Activated CD4-positive, alpha-beta T cell treated with anti-CD3 and anti-CD28 coated beads for 36 hours (primary cell): ENCODE results near the gene AP2A1. TPM values are rescaled to one million over a fixed set of nuclear protein-coding genes. Genes with fewer than 3 reads are reported as not detected.

Experiments
- ATAC-seq: fragments of 200-7000 bp; cut with Tn5 transposase; one replicate; pipeline ENCODE4 v1.10.0; 2021; ENCODE audit warnings: mild to moderate bottlenecking, moderate library complexity
- CTCF ChIA-PET: fragments of 350-600 bp; sonication (Branson Sonifier 250); formaldehyde crosslinking; loops from one replicate; lab custom pipeline; 2021; ENCODE audit warnings: antibody characterized with exemption; lab: Charles Lee
- POLR2A ChIA-PET: fragments of 350-600 bp; sonication (Branson Sonifier 250); formaldehyde crosslinking; loops from one replicate; lab custom pipeline; 2021; ENCODE audit warnings: antibody characterized with exemption, inconsistent platforms; lab: Charles Lee
- DNase-seq: peaks from one replicate; pipeline ENCODE4 v3.0.0-alpha.2; 2020
- H3K27ac Mint-ChIP-seq: one replicate; pipeline ENCODE4 v1.8.0; 2021; ENCODE audit warnings: mixed read lengths
- H3K27me3 Mint-ChIP-seq: one replicate; pipeline ENCODE4 v1.8.0; 2021; ENCODE audit warnings: mixed read lengths
- H3K36me3 Mint-ChIP-seq: one replicate; pipeline ENCODE4 v1.8.0; 2021; ENCODE audit warnings: low read depth, mixed read lengths
- H3K4me1 Mint-ChIP-seq: one replicate; pipeline ENCODE4 v1.8.0; 2021; ENCODE audit warnings: mixed read lengths
- H3K4me3 Mint-ChIP-seq: one replicate; pipeline ENCODE4 v1.8.0; 2021; ENCODE audit warnings: mild to moderate bottlenecking, moderate library complexity, mixed read lengths
- H3K9me3 Mint-ChIP-seq: one replicate; pipeline ENCODE4 v1.8.0; 2021; ENCODE audit warnings: low read depth, mixed read lengths
- intact Hi-C, 2 experiments: fragments of 100-400 bp; cut with DNase I in 1 of 2; cut with micrococcal nuclease in 1 of 2; formaldehyde crosslinking; loops; one replicate each; pipeline versions ENCODE4 v1.14.2 to v1.15.1; 2022 to 2024; cut with DNase I, micrococcal nuclease
- total RNA-seq, 2 experiments: library from RNA; stranded (reverse); gene quantifications; one replicate each; pipeline ENCODE4 v1.2.3, GENCODE V29; 2021

Gene AP2A1
- total RNA-seq, 2 experiments from 2014 or later: 79.4 to 102 TPM

DNA sequence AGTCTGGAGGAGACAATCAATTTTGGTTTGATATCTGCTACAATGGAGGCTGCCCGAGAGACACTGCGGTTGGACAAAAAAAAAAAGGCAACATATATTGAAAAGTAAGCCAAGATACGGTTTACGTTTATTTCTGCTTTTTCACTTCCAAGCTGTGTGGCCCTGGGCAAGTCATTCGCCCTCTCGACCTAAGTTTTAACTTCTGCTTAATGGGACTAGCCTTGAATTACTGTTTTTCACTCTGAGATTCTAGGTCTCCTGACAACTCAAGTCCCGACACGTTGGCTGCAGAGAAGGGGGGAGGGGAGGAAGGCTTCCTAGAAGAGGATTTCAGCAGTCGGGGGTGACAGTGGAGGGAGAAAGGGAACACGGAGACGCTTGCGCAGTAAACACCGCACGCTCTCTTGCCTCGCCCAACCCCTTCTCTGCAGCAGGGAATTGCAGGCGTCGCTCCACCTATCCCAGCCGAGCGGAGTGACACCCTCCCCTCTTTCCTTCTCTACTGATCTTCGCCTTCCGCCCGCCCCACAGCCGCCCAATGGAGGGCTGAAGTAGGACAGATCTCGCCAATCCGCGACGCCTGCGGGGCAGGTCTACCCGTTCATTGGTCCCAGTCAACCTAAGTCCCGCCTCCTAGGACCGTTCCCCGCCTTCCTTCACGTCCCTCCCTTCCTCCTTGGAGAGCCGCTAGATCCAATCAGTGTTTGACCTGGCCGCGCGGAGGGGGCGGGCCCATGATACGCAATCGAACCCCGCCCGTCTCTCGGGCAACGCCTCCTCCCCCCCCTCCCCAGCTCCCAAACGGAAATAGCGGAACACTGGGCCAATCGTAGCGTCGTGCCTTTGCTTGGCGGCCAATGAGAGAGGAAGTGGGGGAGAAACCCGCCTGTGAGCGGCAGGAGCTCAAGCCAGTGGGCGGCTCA, 533 bp upstream of the AP2A1 start:
- intact Hi-C loops: loop anchor here (1.0 to 5.0 kb wide), 21 partner anchors 42 to 773 kb away; partner anchors contain the start of genes AKT1S1 (in 2 of the 2), FUZ (in 2 of the 2), PIH1D1 (in 2 of the 2) and TBC1D17 (in 2 of the 2)
- H3K36me3 Mint-ChIP-seq: peaks cover 6% of the 10 kb centered on the region

DNA sequence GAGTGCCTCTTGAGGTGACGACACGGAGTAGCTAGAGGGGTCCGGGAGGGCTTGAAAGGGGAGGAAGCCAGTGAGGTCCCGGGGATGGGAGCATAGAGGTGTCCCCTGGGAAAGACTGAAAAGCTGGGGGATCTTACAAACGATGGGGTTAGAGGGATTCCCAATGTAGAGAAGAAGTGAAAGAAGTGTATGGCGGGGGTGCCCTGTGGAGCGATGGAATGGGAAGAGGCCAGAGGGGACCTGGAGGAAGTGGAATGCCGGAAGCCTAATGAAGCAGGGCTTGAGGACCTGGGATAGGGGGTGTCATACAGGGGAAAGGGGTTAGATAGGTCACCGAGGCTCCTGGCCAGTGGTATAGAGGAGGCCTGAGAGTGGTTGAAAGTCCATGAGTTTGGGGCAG, 580 bp downstream of the AP2A1 start:
- intact Hi-C loops: loop anchor here (2.0 to 5.0 kb wide), 2 partner anchors 51 to 315 kb away; partner anchors contain the start of genes ALDH16A1 (in 1 of the 2) and PIH1D1 (in 1 of the 2)

More for the DNA sequence above, 533 bp upstream of the AP2A1 start:
- Mint-ChIP-seq H3K4me1 (peaks cover 36% of the 10 kb centered on the region), H3K27ac (peak overlapping the region; percentile 93), H3K27me3 (no peaks in the 10 kb centered on the region), H3K4me3 (peak overlapping the region; percentile 94), H3K9me3 (no peaks in the 10 kb centered on the region)
- DNase-seq (peak; percentile 99), ATAC-seq (peak; percentile 93)
- ChIA-PET POLR2A (interaction anchor here (0.5 to 1.3 kb wide), 5 partner anchors 48 to 679 kb away, joined by 3 to 7 read pairs (median 5); no protein-coding TSS in a partner anchor), CTCF (interaction anchor here (0.6 to 1.1 kb wide), 4 partner anchors 39 to 101 kb away, joined by 3 read pairs; partner anchors contain the start of gene PNKP)

DNA sequence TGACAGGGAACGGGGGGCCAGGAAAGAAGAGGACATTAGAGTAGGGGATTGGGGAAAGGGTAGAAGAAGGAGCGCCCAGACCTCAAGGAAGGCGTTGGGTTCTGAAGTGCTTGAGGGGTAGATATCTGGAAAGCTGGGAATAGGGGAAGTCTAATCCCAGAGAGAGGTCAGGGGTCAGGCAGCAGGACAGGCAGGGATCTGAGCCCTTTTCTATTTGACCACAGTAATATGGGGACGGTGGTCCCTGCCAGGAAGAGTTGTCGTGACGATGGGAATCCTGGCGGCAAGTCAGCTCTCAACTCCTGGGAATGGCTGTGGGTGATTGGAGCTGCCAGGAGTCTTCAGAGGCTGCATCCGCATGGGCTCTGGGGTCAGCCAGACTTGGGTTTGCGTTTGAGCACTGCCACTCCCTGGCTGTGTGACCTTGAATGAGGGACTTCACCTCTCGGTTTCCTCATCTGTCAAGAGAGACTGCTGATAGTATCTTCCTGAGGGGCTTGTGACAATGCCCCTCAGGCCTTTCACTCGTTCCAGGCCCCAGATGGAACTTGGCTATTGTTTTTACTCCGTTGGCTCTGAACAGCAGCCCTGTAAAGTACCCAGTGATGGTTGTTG, 1.3 kb downstream of the AP2A1 start:
- H3K27me3 Mint-ChIP-seq: no peaks in the 10 kb centered on the region
- H3K9me3 Mint-ChIP-seq: no peaks in the 10 kb centered on the region
- peaks cover 36% of the 10 kb centered on the region for H3K4me1 Mint-ChIP-seq
- intact Hi-C loops: loop anchor here (2.0 to 5.0 kb wide), 2 partner anchors 51 to 316 kb away; partner anchors contain the start of genes ALDH16A1 (in 1 of the 2) and PIH1D1 (in 1 of the 2)
- ChIA-PET CTCF (no interaction called here), POLR2A (no interaction called here)
- ATAC-seq (no peak), DNase-seq (no peak)
- peak overlapping the region; percentile 94 for H3K4me3 Mint-ChIP-seq
- peak overlapping the region; percentile 66 for H3K27ac Mint-ChIP-seq
- peaks cover 9% of the 10 kb centered on the region for H3K36me3 Mint-ChIP-seq

More for the DNA sequence above, 580 bp downstream of the AP2A1 start:
- POLR2A ChIA-PET: interaction anchor here (0.7 to 1.3 kb wide), 3 partner anchors 49 to 175 kb away, joined by 3 to 7 read pairs (median 5); no protein-coding TSS in a partner anchor
- H3K4me1 Mint-ChIP-seq: peaks cover 36% of the 10 kb centered on the region
- peaks cover 6% of the 10 kb centered on the region for H3K36me3 Mint-ChIP-seq
- no peaks in the 10 kb centered on the region for H3K27me3 Mint-ChIP-seq
- no peak for ATAC-seq
- DNase-seq: no peak
- no peaks in the 10 kb centered on the region for H3K9me3 Mint-ChIP-seq
- CTCF ChIA-PET: interaction anchor here (1.1 kb wide), 1 partner anchor 100 kb away, joined by 3 read pairs; the partner anchor contains the start of gene PNKP
- peak overlapping the region; percentile 66 for H3K27ac Mint-ChIP-seq
- peak overlapping the region; percentile 94 for H3K4me3 Mint-ChIP-seq

DNA sequence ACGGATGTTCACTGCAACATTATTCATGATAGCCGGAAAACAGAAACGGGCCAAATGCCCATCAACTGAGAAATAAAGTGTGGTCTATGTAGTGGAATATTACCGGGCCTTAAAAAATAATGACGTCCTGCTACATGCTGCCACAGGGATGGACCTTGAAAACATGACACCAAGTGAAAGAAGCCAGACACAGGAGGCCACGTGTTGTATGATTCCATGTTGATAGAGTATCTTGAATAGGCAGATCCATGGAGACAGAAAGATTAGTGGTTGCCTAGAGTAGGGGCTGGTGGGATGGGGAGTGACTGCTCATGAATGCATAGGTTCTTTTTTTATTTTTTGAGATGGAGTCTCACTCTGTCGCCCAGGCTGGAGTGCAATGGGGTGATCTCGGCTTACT, 3.7 kb downstream of the AP2A1 start:
- ChIA-PET POLR2A (no interaction called here), CTCF (interaction anchor here (0.7 kb wide), 1 partner anchor 105 kb away, joined by 3 read pairs; no protein-coding TSS in a partner anchor)
- peaks cover 37% of the 10 kb centered on the region for H3K4me1 Mint-ChIP-seq
- no peak overlapping the region for H3K27ac Mint-ChIP-seq
- H3K9me3 Mint-ChIP-seq: no peaks in the 10 kb centered on the region
- peaks cover 14% of the 10 kb centered on the region for H3K36me3 Mint-ChIP-seq
- no peaks in the 10 kb centered on the region for H3K27me3 Mint-ChIP-seq
- DNase-seq (no peak), ATAC-seq (no peak)
- intact Hi-C loops: no loop called here
- no peak overlapping the region for H3K4me3 Mint-ChIP-seq

DNA sequence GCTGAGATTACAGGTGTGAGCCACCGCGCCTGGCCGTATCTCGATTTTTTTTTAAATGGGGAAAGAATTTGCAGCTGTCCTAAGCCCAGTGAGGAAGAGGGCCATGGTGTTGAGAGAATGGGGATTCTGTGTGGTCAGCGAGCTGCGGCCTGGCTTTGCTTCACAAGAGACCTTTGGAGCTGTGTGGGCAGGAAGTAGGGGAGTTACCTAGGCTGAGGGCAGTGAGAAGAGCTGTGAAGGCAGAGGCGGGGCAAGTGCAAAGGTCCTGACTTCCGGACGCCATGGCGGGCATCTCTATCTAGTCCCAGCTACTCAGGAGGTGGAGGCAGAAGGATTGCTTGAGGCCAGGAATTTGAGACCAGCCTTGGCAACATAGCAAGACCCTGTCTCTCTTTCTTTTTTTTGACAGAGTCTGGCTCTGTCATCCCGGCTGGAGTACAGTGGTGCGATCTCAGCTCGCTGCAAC, 4.9 kb downstream of the AP2A1 start:
- CTCF ChIA-PET: interaction anchor here (0.7 kb wide), 1 partner anchor 92 kb away, joined by 3 read pairs; no protein-coding TSS in a partner anchor
- H3K4me1 Mint-ChIP-seq: peaks cover 26% of the 10 kb centered on the region
- H3K36me3 Mint-ChIP-seq: peaks cover 14% of the 10 kb centered on the region
- DNase-seq: no peak
- H3K27me3 Mint-ChIP-seq: no peaks in the 10 kb centered on the region
- no peak overlapping the region for H3K4me3 Mint-ChIP-seq
- no peak overlapping the region for H3K27ac Mint-ChIP-seq
- no peaks in the 10 kb centered on the region for H3K9me3 Mint-ChIP-seq
- intact Hi-C loops: no loop called here
- no peak for ATAC-seq
- POLR2A ChIA-PET: no interaction called here

DNA sequence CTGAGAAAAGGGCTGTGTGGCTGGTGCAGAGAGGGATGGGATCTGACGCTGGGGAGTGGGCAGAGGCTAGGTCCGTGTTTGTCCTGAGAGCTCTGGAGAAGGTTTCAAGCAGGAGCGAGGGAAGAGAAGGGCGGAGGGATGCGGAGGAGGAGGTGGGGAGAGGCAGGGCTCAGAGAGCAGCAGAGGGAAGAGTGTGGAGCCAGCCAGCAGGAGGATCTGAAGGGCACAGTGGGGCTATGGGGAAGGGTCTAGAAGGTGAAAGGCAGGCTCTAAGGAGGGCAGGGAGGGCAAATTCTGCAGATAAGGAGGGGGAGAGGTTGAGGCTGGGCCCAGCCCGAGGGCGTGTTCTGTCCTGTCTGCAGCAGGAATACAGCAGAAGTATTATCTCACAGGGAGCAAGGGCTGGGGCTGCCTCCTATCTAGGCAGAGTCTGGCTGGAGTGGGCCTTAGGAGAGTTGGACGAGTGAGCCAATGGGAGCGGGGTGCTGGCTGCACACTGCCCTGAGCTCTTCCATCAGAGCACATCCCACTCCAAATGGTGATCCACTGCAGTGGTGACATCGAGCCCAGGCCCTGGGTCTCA, 6.1 kb downstream of the AP2A1 start:
- ATAC-seq (no peak), DNase-seq (no peak)
- no peaks in the 10 kb centered on the region for H3K9me3 Mint-ChIP-seq
- ChIA-PET CTCF (no interaction called here), POLR2A (no interaction called here)
- H3K27me3 Mint-ChIP-seq: no peaks in the 10 kb centered on the region
- peaks cover 14% of the 10 kb centered on the region for H3K36me3 Mint-ChIP-seq
- H3K4me1 Mint-ChIP-seq: peaks cover 18% of the 10 kb centered on the region
- no peak overlapping the region for H3K27ac Mint-ChIP-seq
- H3K4me3 Mint-ChIP-seq: no peak overlapping the region
- intact Hi-C loops: no loop called here

DNA sequence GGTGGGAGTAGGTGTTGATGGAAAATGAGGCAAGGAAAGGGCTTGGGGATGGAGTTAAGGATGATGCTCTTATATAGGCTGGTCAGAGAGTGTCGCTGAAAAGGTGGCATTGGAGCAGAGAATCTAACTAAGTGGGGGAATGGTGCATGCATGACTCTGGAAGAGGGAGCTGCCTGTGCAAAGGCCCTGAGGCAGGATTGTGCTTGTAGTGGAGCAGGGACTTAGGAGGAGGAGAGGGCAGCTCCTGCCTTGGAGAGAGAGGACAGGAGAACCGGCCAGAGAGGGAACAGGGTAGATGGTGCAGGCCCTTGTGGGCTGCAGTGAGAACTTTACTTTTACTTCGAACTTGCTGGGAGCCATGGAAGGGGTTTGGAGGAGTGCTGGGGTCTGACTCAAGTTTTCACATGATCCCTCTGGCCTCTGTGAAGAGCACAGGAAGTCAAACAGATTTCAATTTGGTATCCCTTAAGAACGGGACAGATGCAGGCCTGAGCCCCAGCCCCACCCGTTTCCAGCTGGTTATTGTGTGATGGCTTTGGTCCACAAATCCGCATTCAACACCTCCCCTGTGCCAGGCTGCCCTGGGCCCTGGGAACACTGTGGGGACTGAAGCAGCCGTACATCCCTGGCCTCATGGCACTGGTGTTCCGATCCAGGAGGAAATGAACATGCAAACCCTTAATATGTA, 7.0 kb downstream of the AP2A1 start:
- ATAC-seq: no peak
- Mint-ChIP-seq H3K27ac (peak overlapping the region; percentile 47), H3K27me3 (no peaks in the 10 kb centered on the region), H3K4me3 (no peak overlapping the region), H3K36me3 (peaks cover 11% of the 10 kb centered on the region), H3K9me3 (no peaks in the 10 kb centered on the region), H3K4me1 (peaks cover 10% of the 10 kb centered on the region)
- ChIA-PET POLR2A (no interaction called here), CTCF (interaction anchor here (0.5 kb wide), 1 partner anchor 23 kb away, joined by 3 read pairs; no protein-coding TSS in a partner anchor)
- intact Hi-C loops: no loop called here
- DNase-seq: no peak

DNA sequence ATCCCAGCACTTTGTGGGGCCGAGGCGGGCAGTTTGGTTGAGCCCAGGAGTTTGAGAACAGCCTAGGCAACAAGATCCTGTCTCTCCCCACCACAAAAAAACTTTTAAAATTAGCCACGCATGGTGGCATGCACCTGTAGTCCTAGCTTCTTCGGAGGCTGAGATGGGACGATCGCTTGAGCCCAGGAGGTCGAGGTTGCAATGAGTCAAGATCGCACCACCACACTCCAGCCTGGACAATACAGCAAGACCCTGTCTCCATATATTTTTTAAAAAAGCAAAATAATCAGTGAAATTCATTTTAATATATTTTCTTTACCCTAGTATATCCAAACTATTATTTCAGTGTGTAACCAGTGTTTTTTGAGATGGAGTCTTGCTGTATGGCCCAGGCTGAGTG, 8.2 kb downstream of the AP2A1 start:
- H3K36me3 Mint-ChIP-seq: peaks cover 8% of the 10 kb centered on the region
- peaks cover 3% of the 10 kb centered on the region for H3K4me1 Mint-ChIP-seq
- no peak overlapping the region for H3K27ac Mint-ChIP-seq
- H3K27me3 Mint-ChIP-seq: no peaks in the 10 kb centered on the region
- intact Hi-C loops: no loop called here
- DNase-seq: no peak
- H3K4me3 Mint-ChIP-seq: no peak overlapping the region
- ChIA-PET CTCF (no interaction called here), POLR2A (no interaction called here)
- ATAC-seq: no peak
- H3K9me3 Mint-ChIP-seq: no peaks in the 10 kb centered on the region

DNA sequence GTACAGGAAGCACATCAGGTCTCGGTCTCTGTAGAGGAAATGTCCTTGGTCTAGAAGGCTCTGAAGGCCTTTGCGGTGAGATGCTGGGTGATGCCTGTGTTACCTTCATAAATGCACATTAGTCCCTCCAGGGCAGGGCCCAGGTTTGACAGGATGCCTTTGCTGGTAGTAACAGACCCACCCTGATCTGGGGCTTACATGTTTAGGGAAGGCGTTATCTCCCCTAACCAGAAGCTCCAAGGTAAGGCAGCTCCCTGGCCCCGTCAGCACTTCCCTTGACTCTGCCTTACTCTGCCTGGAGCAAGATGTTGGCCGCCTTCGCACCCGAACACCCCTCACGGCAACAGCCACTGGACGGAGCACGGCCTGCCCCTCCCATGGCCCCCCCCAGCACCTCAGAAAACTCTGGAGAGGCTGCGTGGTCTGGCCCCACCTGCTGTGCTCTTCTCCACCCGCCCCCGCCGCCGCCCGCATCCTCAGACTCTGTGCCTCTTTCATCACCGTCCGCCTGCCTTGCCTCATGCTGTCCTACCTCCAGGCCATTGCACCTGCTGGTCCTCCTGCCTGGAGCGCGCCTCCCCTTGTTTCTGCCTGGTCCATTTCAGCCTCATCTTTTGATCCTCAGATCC, 9.1 kb downstream of the AP2A1 start:
- CTCF ChIA-PET: no interaction called here
- Mint-ChIP-seq H3K36me3 (peaks cover 8% of the 10 kb centered on the region), H3K9me3 (no peaks in the 10 kb centered on the region), H3K4me3 (no peak overlapping the region), H3K27ac (no peak overlapping the region), H3K4me1 (peaks cover 3% of the 10 kb centered on the region), H3K27me3 (no peaks in the 10 kb centered on the region)
- POLR2A ChIA-PET: no interaction called here
- ATAC-seq (no peak), DNase-seq (no peak)
- intact Hi-C loops: no loop called here

DNA sequence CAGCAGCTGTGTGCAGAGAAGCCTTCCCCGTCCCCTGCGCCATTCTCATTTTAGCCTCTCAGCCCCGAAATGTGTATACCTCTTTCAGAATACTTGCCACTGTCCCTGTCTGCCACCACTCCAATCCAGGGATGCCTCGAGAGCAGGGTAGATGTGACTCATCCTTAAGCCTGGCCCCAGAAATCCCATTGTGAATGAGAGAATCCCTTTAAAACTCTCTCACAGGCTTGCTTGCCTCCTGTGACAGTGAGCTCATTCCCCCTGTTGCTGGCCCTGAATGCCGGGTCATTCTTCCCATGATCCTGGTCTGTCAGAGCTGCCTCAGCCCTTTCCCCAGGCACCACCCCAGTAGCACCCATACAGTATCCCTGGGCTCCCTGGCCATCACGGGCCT, 9.6 kb downstream of the AP2A1 start:
- ATAC-seq (no peak), DNase-seq (no peak)
- Mint-ChIP-seq H3K9me3 (no peaks in the 10 kb centered on the region), H3K4me1 (peaks cover 3% of the 10 kb centered on the region), H3K27me3 (no peaks in the 10 kb centered on the region), H3K27ac (no peak overlapping the region), H3K4me3 (no peak overlapping the region), H3K36me3 (peaks cover 8% of the 10 kb centered on the region)
- POLR2A ChIA-PET: no interaction called here
- intact Hi-C loops: no loop called here
- CTCF ChIA-PET: no interaction called here
